Dendritic cell treated with granulocyte-macrophage colony-stimulating factor and Interleukin-4, amounts not matched to agents 40 ng/mL and 50 ng/mL, for 4 days (primary cell): ENCODE data around the gene TAF1B.

Experiments used
- H3K27ac Mint-ChIP-seq: one replicate; pipeline ENCODE4 v1.8.0; 2022; ENCODE audit warnings: mild to moderate bottlenecking, mixed read lengths
- H3K27me3 Mint-ChIP-seq: one replicate; pipeline ENCODE4 v1.8.0; 2022; ENCODE audit warnings: mild to moderate bottlenecking, mixed read lengths
- H3K36me3 Mint-ChIP-seq: one replicate; pipeline ENCODE4 v1.8.0; 2022; ENCODE audit warnings: low read depth, mixed read lengths
- H3K4me1 Mint-ChIP-seq: one replicate; pipeline ENCODE4 v1.8.0; 2022; ENCODE audit warnings: low read depth, mixed read lengths
- H3K4me3 Mint-ChIP-seq: one replicate; pipeline ENCODE4 v1.8.0; 2022; ENCODE audit warnings: mild to moderate bottlenecking, moderate library complexity, mixed read lengths
- H3K9me3 Mint-ChIP-seq: one replicate; pipeline ENCODE4 v1.8.0; 2022; ENCODE audit warnings: mixed read lengths
- intact Hi-C: fragments of 100-400 bp; cut with micrococcal nuclease; formaldehyde crosslinking; loops from one replicate; pipeline ENCODE4 v1.15.0; 2022

TAF1B gene

GRCh38 chr2:9970200-9971044 lies 127.1 kb downstream of the TAF1B start:
- H3K27ac Mint-ChIP-seq = no peak overlapping the region
- H3K4me1 Mint-ChIP-seq = peaks cover 21% of the 10 kb centered on the region
- intact Hi-C loops = no loop called here
- H3K36me3 Mint-ChIP-seq = no peaks in the 10 kb centered on the region
- peaks cover 8% of the 10 kb centered on the region for H3K27me3 Mint-ChIP-seq
- no peak overlapping the region for H3K4me3 Mint-ChIP-seq
- no peaks in the 10 kb centered on the region for H3K9me3 Mint-ChIP-seq

DNA sequence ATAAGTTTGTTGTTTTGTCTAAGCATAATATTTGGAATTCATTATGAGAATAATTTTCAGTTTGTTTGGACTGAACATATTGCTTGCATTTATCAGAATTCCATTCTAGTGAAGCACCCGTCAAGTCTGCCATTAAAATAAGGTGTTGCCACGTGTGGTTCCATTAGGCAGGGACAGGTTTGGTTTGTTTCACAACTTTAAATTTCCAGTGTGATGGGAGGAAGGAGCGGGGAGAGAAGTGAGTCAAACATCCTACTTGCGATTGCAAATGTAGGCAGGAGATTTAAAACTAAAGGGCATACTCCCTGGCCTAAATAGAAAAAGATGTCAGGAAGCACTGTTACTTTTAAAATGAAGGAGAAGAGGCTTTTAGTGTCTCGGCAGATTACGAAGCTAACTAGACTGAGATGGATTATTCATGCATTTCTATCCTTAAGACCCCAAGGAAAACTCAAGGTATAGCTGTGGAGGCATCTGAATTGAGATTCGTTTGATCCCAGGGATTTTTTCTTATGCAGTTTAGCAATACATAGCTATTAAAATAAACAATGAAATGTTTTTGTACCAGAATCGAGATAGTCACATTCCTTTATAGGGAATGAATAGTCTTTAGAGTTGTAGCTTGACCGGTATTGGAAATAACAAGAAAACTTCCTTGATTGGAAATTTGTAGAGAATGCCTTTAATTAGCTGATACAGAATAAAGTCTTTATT lies 128.0 kb downstream of the TAF1B start:
- no peak overlapping the region for H3K27ac Mint-ChIP-seq
- no peaks in the 10 kb centered on the region for H3K9me3 Mint-ChIP-seq
- H3K36me3 Mint-ChIP-seq = no peaks in the 10 kb centered on the region
- H3K4me3 Mint-ChIP-seq = no peak overlapping the region
- H3K27me3 Mint-ChIP-seq = peaks cover 5% of the 10 kb centered on the region
- H3K4me1 Mint-ChIP-seq = peaks cover 26% of the 10 kb centered on the region
- intact Hi-C loops = no loop called here

GRCh38 chr2:9971890-9972289 lies 128.6 kb downstream of the TAF1B start:
- Mint-ChIP-seq H3K4me1 (peaks cover 30% of the 10 kb centered on the region), H3K27me3 (peaks cover 5% of the 10 kb centered on the region), H3K4me3 (no peak overlapping the region), H3K9me3 (no peaks in the 10 kb centered on the region), H3K36me3 (no peaks in the 10 kb centered on the region), H3K27ac (no peak overlapping the region)
- intact Hi-C loops = no loop called here

GRCh38 chr2:9972621-9973479 lies 129.6 kb downstream of the TAF1B start:
- Mint-ChIP-seq H3K4me3 (no peak overlapping the region), H3K27me3 (peaks cover 5% of the 10 kb centered on the region), H3K36me3 (no peaks in the 10 kb centered on the region), H3K4me1 (peaks cover 27% of the 10 kb centered on the region), H3K27ac (no peak overlapping the region), H3K9me3 (no peaks in the 10 kb centered on the region)
- intact Hi-C loops = no loop called here

DNA sequence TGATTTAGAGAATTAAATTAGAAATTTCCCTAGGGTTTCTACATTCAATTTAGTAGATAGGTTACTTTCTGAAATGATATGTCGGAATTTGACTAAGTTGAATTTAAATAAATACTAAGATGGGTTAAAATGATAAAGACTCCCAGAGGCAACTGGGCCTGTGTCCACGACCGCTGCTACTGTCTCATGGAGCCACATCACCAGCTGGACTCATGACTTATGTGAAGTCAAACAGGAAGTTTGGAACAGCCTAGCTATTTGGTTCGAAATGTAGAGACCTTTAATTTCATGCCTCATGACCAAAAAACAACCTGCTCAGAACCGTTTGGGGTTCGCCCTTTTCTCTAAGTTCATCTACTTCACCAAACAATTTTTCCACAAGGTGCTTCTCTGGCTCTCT lies 130.4 kb downstream of the TAF1B start:
- no peak overlapping the region for H3K4me3 Mint-ChIP-seq
- intact Hi-C loops = no loop called here
- no peak overlapping the region for H3K27ac Mint-ChIP-seq
- no peaks in the 10 kb centered on the region for H3K36me3 Mint-ChIP-seq
- peaks cover 10% of the 10 kb centered on the region for H3K27me3 Mint-ChIP-seq
- no peaks in the 10 kb centered on the region for H3K9me3 Mint-ChIP-seq
- H3K4me1 Mint-ChIP-seq = peaks cover 19% of the 10 kb centered on the region

GRCh38 chr2:9974343-9974742 lies 131.1 kb downstream of the TAF1B start:
- intact Hi-C loops = no loop called here
- Mint-ChIP-seq H3K36me3 (no peaks in the 10 kb centered on the region), H3K9me3 (no peaks in the 10 kb centered on the region), H3K27me3 (peaks cover 11% of the 10 kb centered on the region), H3K27ac (no peak overlapping the region), H3K4me1 (peaks cover 18% of the 10 kb centered on the region), H3K4me3 (no peak overlapping the region)

- Mint-ChIP-seq H3K27ac (no peak overlapping the region), H3K9me3 (no peaks in the 10 kb centered on the region), H3K36me3 (no peaks in the 10 kb centered on the region), H3K4me3 (no peak overlapping the region), H3K27me3 (peaks cover 14% of the 10 kb centered on the region), H3K4me1 (peaks cover 18% of the 10 kb centered on the region)
- intact Hi-C loops = no loop called here
Observed at GRCh38 chr2:9975328-9975727, 132.1 kb downstream of the TAF1B start.

DNA sequence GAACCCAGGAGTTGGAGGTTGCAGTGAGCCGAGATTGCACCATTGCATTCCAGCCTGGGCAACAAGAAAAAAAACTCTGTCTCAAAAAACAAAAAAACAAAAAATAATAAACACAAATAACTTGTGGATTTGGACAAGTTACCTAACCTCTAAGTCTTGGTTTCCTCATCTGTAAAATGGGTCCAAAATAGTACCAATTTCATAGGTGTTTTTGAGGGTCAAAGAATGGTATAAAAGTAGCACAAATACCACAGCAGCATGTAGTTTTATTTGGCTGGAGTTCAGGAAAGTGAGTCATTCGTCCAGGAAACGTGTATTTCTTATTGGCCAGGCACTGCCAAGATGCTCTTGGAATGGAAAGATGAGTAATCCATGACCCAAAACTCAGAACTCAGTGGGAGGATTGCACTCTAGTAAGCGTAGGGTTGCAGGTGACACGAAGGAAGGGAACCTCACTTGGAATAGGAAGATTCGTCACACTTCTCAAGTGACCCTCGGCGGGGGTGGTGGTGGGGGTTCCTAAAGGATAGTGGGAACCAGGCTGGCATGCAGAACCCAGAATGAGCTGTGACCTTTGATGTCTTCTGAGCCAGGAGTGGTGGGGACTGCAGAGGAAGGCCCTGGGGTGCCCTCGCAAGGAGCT lies 132.7 kb downstream of the TAF1B start:
- no peaks in the 10 kb centered on the region for H3K36me3 Mint-ChIP-seq
- H3K4me3 Mint-ChIP-seq = no peak overlapping the region
- intact Hi-C loops = no loop called here
- peaks cover 17% of the 10 kb centered on the region for H3K27me3 Mint-ChIP-seq
- no peak overlapping the region for H3K27ac Mint-ChIP-seq
- H3K4me1 Mint-ChIP-seq = peaks cover 18% of the 10 kb centered on the region
- no peaks in the 10 kb centered on the region for H3K9me3 Mint-ChIP-seq

DNA sequence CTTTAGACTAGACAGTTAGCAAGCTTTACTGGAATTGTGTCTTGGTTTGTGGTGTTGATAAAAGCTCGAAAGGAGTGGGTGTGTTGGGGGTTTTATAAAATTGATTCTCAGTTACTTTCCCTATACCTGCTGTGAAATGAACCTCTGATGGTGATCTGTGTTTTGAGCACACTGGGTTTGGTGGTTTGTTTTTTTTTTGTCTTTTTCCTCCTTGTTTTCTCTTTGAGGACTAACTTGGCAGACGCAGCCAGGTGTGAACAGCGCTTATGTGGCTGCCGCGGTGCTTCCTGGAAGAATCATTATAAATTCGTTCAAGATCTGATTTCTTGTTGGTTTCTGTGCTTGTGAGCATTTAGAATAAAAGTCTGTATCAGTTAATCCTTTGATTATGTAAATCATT lies 136.7 kb downstream of the TAF1B start:
- Mint-ChIP-seq H3K27me3 (peaks cover 15% of the 10 kb centered on the region), H3K27ac (no peak overlapping the region), H3K4me1 (peaks cover 21% of the 10 kb centered on the region), H3K9me3 (no peaks in the 10 kb centered on the region), H3K4me3 (no peak overlapping the region), H3K36me3 (no peaks in the 10 kb centered on the region)
- intact Hi-C loops = no loop called here

DNA sequence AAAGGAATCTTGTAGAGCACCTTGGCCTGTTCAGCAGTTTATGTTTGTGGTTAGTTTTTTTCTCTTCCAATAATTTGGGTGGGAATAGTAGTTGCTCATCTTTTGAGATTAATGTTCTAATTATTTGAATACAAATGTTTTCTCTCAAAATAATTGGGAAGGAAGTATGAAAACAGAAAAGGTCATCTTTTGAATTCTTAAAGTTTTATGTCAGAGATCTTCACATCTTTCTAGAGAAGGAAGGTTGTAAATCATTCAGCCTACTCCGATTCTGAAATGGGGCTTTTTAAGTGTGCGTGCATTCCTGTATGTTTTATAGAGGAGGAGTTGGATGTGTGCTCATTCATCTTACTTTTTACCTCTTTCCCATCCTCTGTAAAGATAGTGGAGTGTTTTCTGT lies 137.2 kb downstream of the TAF1B start:
- intact Hi-C loops = no loop called here
- H3K4me3 Mint-ChIP-seq = no peak overlapping the region
- peaks cover 25% of the 10 kb centered on the region for H3K4me1 Mint-ChIP-seq
- H3K9me3 Mint-ChIP-seq = no peaks in the 10 kb centered on the region
- H3K27me3 Mint-ChIP-seq = peaks cover 15% of the 10 kb centered on the region
- no peaks in the 10 kb centered on the region for H3K36me3 Mint-ChIP-seq
- H3K27ac Mint-ChIP-seq = no peak overlapping the region

GRCh38 chr2:9981655-9982054 lies 138.4 kb downstream of the TAF1B start:
- no peak overlapping the region for H3K27ac Mint-ChIP-seq
- no peak overlapping the region for H3K4me3 Mint-ChIP-seq
- intact Hi-C loops = no loop called here
- H3K27me3 Mint-ChIP-seq = peaks cover 15% of the 10 kb centered on the region
- no peaks in the 10 kb centered on the region for H3K9me3 Mint-ChIP-seq
- no peaks in the 10 kb centered on the region for H3K36me3 Mint-ChIP-seq
- H3K4me1 Mint-ChIP-seq = peaks cover 18% of the 10 kb centered on the region

GRCh38 chr2:9982248-9982647 lies 139.0 kb downstream of the TAF1B start:
- H3K27me3 Mint-ChIP-seq = peaks cover 14% of the 10 kb centered on the region
- H3K36me3 Mint-ChIP-seq = no peaks in the 10 kb centered on the region
- no peaks in the 10 kb centered on the region for H3K9me3 Mint-ChIP-seq
- H3K4me1 Mint-ChIP-seq = peaks cover 17% of the 10 kb centered on the region
- no peak overlapping the region for H3K27ac Mint-ChIP-seq
- no peak overlapping the region for H3K4me3 Mint-ChIP-seq
- intact Hi-C loops = no loop called here

DNA sequence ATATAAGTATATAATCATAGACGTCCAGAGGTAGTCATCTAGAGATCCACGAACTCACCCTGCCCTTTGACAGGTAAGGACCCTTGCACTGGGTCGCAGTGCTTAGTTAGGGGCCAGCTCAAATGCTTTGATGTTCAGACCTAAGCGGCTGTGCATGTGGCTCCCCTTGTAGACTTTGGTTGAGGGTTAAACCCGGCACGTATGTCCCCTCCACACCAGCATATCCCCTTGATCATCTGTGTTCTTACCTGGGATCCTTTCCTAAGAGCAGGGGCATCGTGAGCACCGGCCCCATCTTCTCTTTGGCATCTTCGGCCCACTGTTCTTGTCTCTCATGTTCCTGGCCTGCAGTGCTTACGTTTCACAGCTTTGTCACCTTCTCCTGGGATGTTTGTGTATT lies 139.6 kb downstream of the TAF1B start:
- no peaks in the 10 kb centered on the region for H3K9me3 Mint-ChIP-seq
- intact Hi-C loops = no loop called here
- H3K4me1 Mint-ChIP-seq = peaks cover 22% of the 10 kb centered on the region

More for the DNA sequence above, 139.6 kb downstream of the TAF1B start:
- Mint-ChIP-seq H3K36me3 (no peaks in the 10 kb centered on the region), H3K27me3 (peaks cover 14% of the 10 kb centered on the region), H3K4me3 (no peak overlapping the region), H3K27ac (no peak overlapping the region)
